GM12801 (cell line): ENCODE results near the gene SYPL1.

Source experiments
- TF ChIP-seq, protein P1 (sequence below): IDR thresholded peaks from one replicate; pipeline ENCODE4 v1.5.1; 2011; ENCODE audit warnings: control low read depth; ENCODE audit not compliant: insufficient read length; ENCODE audit errors: extremely low read depth

The SYPL1 gene

DNA sequence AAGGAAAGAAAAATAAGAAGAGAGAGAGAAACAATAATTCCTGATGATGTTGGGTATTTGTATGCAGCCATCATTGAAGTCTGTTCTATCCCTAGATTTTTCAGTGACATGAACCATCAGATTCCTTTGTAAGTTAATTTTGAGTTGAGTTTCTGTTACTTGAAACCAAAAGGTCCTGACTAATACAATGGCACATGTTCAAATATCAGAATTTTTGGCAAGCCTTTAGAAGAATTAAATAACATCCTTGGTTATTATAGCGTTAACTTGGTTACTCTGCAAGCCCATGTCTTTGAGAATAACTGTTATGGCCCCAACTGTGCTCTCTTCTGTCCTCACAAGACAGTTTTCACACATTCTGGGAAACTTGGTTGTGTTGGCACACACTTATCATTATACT, 66.5 kb downstream of the SYPL1 start:
- TF ChIP-seq, protein P1, sequence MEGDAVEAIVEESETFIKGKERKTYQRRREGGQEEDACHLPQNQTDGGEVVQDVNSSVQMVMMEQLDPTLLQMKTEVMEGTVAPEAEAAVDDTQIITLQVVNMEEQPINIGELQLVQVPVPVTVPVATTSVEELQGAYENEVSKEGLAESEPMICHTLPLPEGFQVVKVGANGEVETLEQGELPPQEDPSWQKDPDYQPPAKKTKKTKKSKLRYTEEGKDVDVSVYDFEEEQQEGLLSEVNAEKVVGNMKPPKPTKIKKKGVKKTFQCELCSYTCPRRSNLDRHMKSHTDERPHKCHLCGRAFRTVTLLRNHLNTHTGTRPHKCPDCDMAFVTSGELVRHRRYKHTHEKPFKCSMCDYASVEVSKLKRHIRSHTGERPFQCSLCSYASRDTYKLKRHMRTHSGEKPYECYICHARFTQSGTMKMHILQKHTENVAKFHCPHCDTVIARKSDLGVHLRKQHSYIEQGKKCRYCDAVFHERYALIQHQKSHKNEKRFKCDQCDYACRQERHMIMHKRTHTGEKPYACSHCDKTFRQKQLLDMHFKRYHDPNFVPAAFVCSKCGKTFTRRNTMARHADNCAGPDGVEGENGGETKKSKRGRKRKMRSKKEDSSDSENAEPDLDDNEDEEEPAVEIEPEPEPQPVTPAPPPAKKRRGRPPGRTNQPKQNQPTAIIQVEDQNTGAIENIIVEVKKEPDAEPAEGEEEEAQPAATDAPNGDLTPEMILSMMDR, result no peak

DNA sequence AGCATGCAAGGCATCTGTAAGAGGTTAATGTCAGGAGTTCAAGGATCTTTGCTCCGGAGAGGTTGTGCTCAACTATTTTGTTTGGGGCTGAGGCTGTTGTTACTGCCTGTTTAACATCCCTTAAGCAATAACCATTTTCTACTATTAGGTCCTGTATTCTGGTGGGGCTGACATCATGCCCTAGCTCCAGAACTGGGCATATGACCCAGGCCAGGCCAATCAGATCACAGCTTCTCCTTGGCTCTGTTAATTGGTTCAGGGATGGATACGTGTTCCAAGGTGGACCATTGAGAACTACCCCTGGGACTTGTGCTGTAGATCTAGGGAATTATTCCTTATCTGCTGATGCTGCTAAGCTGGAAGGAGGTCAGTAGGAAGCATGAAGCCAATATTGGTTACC, 67.0 kb downstream of the SYPL1 start:
- TF ChIP-seq, protein P1, result no peak

DNA sequence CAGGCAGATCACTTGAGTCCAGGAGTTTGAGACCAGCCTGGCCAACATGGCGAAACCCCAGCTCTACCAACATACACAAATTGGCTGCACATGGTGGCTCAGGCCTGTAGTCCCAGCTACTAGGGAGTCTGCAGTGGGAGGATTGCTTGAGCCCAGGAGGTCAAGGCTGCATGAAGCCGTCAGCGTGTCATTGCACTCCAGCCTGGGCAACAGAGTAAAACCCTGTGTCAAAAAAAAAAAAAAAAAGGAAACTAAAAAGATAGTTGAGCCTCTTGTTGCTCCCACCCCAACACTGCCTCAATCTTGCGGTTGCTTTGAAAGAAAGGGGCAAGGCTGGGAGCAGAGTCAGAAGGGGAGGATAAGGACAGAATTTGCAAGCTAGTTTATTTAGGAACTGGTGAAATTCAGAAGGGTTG, 69.9 kb downstream of the SYPL1 start:
- TF ChIP-seq, protein P1, result no peak

DNA sequence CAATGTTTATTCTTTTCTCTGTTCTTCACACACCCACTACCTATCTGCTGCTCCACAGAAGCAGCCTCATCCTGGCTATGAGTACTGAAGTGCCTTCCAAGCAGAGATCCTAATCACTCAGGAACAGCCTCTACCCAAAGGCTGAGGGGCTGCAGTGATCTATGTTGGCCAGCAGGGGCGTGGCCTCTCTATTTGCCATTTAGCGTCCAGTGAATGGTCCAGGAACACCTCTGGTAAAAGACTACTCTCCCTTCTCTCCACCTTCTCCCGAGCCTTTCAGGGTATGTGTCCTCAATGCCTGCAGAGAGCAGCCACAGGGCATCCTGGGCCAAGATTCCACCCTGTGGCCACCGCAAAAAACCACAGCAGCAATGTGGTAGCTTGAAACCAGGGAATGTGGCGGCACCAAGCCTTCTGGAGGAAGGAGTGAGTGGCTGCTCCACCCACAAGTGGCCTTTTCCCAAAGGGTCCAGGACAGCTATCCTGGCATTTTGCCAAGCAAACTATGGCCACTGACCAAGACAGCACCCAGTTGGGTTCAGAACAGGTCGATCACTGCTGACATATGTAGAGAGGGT, 70.9 kb downstream of the SYPL1 start:
- TF ChIP-seq, protein P1, result peak; percentile 43
